Small intestine (tissue), 16 donors: Measurements from ENCODE around the gene MAP4K1. TPM values are rescaled to one million over a fixed set of nuclear protein-coding genes. Genes with fewer than 3 reads are reported as not detected.

Experiments
- DNase-seq, 2 donors: peaks; one replicate each; pipeline versions ENCODE4 v3.0.0 to v3.0.0-alpha.2; 2013
- FAIRE-seq: peaks from 2 replicates; lab custom pipeline; 2012; peaks lifted over from hg19 to GRCh38; lab: Jason Lieb, UNC
- H3K27ac ChIP-seq, 3 donors: one replicate each; pipeline ENCODE4 v1.5.1; 2013; ENCODE audit warnings: low read length in 2 of 3, mild to moderate bottlenecking in 2 of 3, control low read depth in 1 of 3, inconsistent platforms in 1 of 3, low read depth in 1 of 3, moderate library complexity in 1 of 3
- H3K27me3 ChIP-seq, 3 donors: one replicate each; pipeline ENCODE4 v1.6.1; 2013; ENCODE audit warnings: low read length in 3 of 3, inconsistent platforms in 1 of 3; ENCODE audit not compliant: control insufficient read depth in 3 of 3, insufficient read depth in 3 of 3
- H3K36me3 ChIP-seq, 3 donors: one replicate each; pipeline ENCODE4 v1.6.1; 2013; ENCODE audit warnings: low read length in 3 of 3, inconsistent platforms in 1 of 3, low read depth in 1 of 3, mild to moderate bottlenecking in 1 of 3, moderate library complexity in 1 of 3; ENCODE audit not compliant: control insufficient read depth in 3 of 3, insufficient read depth in 2 of 3
- H3K4me1 ChIP-seq, 3 donors: one replicate each; pipeline ENCODE4 v1.6.1; 2013; ENCODE audit warnings: low read length in 2 of 3, inconsistent platforms in 1 of 3, low read depth in 1 of 3, mild to moderate bottlenecking in 1 of 3, moderate library complexity in 1 of 3; ENCODE audit not compliant: control insufficient read depth in 3 of 3, insufficient read depth in 2 of 3
- H3K4me3 ChIP-seq, 3 donors: one replicate each; pipeline ENCODE4 v1.5.1; 2013; ENCODE audit warnings: low read length in 3 of 3, control low read depth in 1 of 3, inconsistent platforms in 1 of 3, low read depth in 1 of 3, mild to moderate bottlenecking in 1 of 3, moderate library complexity in 1 of 3
- H3K9me3 ChIP-seq, 2 donors: one replicate each; pipeline ENCODE4 v1.6.1; 2013; ENCODE audit warnings: low read depth in 1 of 2, low read length in 1 of 2; ENCODE audit not compliant: control insufficient read depth in 2 of 2, insufficient read depth in 1 of 2
- WGBS, 3 donors: extraction: QIAGEN DNeasy Blood & Tissue Kit; methylation state at CpG; one replicate each; pipeline ENCODE4 v1.1.7; 2013; 5-methylcytosine and 5-hydroxymethylcytosine counted together
- long read RNA-seq, 10 donors: transcript quantifications; one replicate each; lab custom pipeline, GENCODE V29; 2026
- polyA plus RNA-seq, 4 donors: library from polyadenylated mRNA; stranded (reverse) in 3 of 4; unstranded in 1 of 4; fragments of 200-250 nt in 3 of 4; fragments of 120-200 nt in 1 of 4; gene quantifications; one replicate each; pipeline versions ENCODE4 v1.2.1 to v1.2.3, GENCODE V29; 2013
- donor health status: healthy with polysubstance abuse.
- donor health status: control.
- donor health status: control.
- donor health status: Bipolar disorder and iron deficiency.
- donor health status: healthy.

MAP4K1 gene
- 10 to 100 TPM in 1 of 4 donors, 1 to 10 TPM in 2, under 1 TPM in 1; 0.45 to 10.8 (median 3.4) TPM for polyA plus RNA-seq
- long read RNA-seq, donor 1, partial matches to known transcripts, result 0 of 2 reads
- long read RNA-seq, donor 1, other reads (novel, unspliced or antisense), result 0 of 2 reads
- long read RNA-seq, donor 2, partial matches to known transcripts, result 133 of 264 reads
- long read RNA-seq, donor 2, other reads (novel, unspliced or antisense), result 131 of 264 reads
- long read RNA-seq, donor 3, result 0 reads
- long read RNA-seq, donor 4, result 0 reads
- long read RNA-seq, donor 5, result 0 reads
- long read RNA-seq, donor 6, result 0 reads
- long read RNA-seq, donor 7, partial matches to known transcripts, result 722 of 1,671 reads
- long read RNA-seq, donor 7, other reads (novel, unspliced or antisense), result 949 of 1,671 reads
- long read RNA-seq, donor 8, result 0 reads
- long read RNA-seq, donor 9, result 0 reads
- long read RNA-seq, donor 10, result 0 reads

DNA sequence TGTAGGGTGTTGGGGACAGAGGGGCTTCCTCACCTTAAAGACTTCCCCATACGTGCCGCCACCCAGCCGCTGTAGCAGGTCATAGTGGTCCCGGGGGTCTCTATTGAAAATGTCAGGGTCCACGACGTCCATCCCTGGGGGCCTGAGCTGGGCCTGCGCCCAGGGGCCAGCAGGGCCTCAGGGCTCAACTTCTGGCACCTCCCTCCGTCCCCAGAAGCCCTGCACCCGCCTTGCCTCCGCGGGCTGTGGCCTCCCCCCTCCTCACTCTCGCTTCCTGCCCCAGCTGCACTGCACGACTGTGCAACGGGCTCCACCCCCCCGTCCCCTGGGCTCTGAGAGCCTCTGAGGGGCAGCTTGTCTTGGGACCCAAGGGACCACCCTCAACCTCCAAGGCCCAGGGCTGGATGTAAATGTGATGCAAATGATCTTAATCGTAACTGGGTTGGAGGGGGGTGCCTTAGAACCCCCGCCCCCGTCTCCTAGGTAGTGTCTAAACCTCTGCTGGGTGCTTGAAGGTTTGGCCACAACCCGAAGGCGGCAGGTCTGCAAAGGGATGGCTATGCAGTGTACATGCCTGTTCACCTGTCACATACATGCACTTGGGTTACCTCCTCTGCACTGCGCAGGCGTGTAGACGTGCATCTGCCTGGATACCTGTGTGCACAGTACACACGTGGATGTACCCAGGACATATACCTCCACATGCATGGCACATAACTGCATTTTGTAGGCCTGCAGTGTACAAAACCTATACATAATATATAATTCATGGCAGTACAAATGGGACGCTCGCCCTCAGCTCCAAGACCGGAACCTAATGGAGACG lies at the start of gene MAP4K1:
Gene MAP4K1, minus strand, starts transcription at position 190 of the 826 bp plus-strand sequence. Its CDS starts 58 bp downstream, at position 132.
- peaks cover 0 to 14% (median 0%) of the 10 kb centered on the region in 3 donors for H3K4me1 ChIP-seq
- FAIRE-seq, result no peak
- no peaks in the 10 kb centered on the region for H3K27me3 ChIP-seq
- peak within 1 kb of the TSS; percentile 37 to 75 (median 65) for H3K27ac ChIP-seq
- H3K9me3 ChIP-seq, result no peaks in the 10 kb centered on the region
- peak within 1 kb of the TSS; percentile 52 to 99 (median 83) for H3K4me3 ChIP-seq
- 30 to 68% (median 49%) methylated on average over 28 of the region's 28 CpGs for WGBS, 3 donors
- peak; percentile 43 to 52 for DNase-seq
- peaks cover 4 to 26% (median 8%) of the 10 kb centered on the region in 3 donors for H3K36me3 ChIP-seq

- no peak for FAIRE-seq
- 27 to 31% (median 28%) methylated on average over 10 of the region's 10 CpGs for WGBS, 3 donors
Observed at GRCh38 chr19:38666663-38667511, 49.1 kb upstream of the MAP4K1 start.

GRCh38 chr19:38665950-38666662 lies 48.4 kb upstream of the MAP4K1 start:
- Histone ChIP-seq H3K4me1 (peaks cover 40 to 92% (median 62%) of the 10 kb centered on the region in 3 donors), H3K9me3 (no peaks in the 10 kb centered on the region), H3K27ac (peak overlapping the region; percentile 72 to 93 (median 88)), H3K36me3 (peaks cover 0 to 83% (median 0%) of the 10 kb centered on the region in 3 donors), H3K4me3 (no peak overlapping the region), H3K27me3 (no peaks in the 10 kb centered on the region)
- peak in 1 of 2 donors; percentile 69 for DNase-seq
- 49 to 59% (median 52%) methylated on average over 19 of the region's 19 CpGs for WGBS, 3 donors
- FAIRE-seq, result no peak

More at GRCh38 chr19:38666663-38667511, 49.1 kb upstream of the MAP4K1 start:
- Histone ChIP-seq H3K4me3 (no peak overlapping the region), H3K27ac (peak overlapping the region; percentile 72 to 93 (median 88)), H3K4me1 (peaks cover 45 to 95% (median 64%) of the 10 kb centered on the region in 3 donors), H3K36me3 (peaks cover 0 to 82% (median 0%) of the 10 kb centered on the region in 3 donors), H3K27me3 (no peaks in the 10 kb centered on the region), H3K9me3 (no peaks in the 10 kb centered on the region)
- DNase-seq, result peak; percentile 58 to 71

DNA sequence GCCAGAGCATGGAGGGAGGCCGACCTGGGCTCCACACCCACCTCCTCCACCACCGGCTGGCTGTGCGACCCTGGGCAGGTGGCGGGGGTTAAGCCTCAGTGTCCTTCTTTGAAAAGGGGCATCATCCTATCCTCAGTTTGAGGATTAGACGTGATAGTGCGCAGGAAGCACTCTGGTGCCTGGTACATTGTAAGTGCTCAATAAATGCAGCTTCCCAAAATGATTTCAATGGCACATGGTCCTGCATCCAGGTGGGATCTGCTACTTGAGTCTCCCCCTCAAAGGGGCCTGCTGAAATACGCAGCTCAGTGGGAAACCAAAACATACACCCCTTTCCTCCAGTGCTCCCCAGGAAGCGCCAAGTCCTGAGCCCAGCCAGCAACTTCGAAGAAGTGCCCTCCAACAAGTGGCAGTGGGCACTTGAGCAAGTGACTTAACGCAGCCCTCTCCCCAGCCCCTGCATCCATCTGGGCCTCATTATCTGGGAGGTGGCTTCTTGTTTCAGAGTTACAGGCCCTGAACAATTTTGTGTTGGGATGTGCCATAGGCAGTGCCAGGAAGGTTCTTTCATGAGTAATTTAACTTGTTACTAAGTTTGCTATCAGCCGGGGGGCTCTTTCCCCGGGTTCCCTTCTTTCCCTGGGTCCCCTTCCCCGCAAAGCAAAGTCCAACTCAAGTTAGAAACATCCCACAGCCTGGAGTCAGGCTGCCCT lies 47.6 kb upstream of the MAP4K1 start:
- WGBS, 3 donors, result 57 to 69% (median 67%) methylated on average over 13 of the region's 13 CpGs

DNA sequence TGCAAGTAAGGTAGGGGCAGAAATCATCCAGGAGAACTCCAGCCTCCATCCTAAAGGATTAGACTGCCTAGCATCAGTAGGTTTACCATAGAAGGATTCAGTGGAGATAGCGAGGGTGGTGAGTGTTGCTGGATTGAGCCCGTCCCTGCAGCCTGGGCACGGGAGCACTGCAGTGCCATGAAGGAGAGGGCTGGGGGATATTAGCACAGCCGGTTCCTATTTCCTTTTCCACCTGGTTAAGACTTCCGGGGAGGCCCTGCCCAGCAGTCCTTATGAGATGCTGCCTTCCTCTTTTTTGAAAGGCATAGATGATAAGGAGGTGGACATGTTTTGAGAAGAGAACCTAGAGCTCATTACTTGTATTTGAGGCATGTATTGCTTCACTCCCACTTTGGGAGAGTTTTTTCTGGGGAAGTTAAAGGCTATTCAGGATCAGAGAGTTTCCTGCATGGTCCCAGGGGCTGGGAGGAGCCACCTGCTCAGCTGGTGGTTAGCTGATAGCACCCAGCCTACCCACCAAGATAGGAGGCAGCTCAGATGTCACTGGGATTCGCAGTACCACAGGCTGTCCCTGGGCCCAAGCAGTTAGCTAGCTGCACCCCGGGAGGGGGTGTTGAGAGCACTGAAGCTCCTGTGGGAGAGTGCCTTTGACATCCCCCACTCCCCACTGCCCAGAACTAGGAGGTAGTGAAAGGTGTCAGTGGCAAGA lies 46.9 kb upstream of the MAP4K1 start:
- no peaks in the 10 kb centered on the region for H3K9me3 ChIP-seq
- H3K4me1 ChIP-seq, result peaks cover 44 to 93% (median 58%) of the 10 kb centered on the region in 3 donors
- no peaks in the 10 kb centered on the region for H3K27me3 ChIP-seq
- FAIRE-seq, result no peak
- H3K36me3 ChIP-seq, result peaks cover 0 to 88% (median 0%) of the 10 kb centered on the region in 3 donors
- 30 to 38% (median 36%) methylated on average over 7 of the region's 7 CpGs for WGBS, 3 donors
- no peak for DNase-seq
- no peak overlapping the region for H3K4me3 ChIP-seq
- H3K27ac ChIP-seq, result peak overlapping the region; percentile 78 to 93 (median 88)

More for the DNA sequence above, 47.6 kb upstream of the MAP4K1 start:
- FAIRE-seq (no peak), DNase-seq (no peak)
- Histone ChIP-seq H3K27me3 (no peaks in the 10 kb centered on the region), H3K4me3 (no peak overlapping the region), H3K9me3 (no peaks in the 10 kb centered on the region), H3K4me1 (peaks cover 46 to 94% (median 64%) of the 10 kb centered on the region in 3 donors), H3K27ac (peak overlapping the region; percentile 78 to 93 (median 88)), H3K36me3 (peaks cover 0 to 89% (median 0%) of the 10 kb centered on the region in 3 donors)

DNA sequence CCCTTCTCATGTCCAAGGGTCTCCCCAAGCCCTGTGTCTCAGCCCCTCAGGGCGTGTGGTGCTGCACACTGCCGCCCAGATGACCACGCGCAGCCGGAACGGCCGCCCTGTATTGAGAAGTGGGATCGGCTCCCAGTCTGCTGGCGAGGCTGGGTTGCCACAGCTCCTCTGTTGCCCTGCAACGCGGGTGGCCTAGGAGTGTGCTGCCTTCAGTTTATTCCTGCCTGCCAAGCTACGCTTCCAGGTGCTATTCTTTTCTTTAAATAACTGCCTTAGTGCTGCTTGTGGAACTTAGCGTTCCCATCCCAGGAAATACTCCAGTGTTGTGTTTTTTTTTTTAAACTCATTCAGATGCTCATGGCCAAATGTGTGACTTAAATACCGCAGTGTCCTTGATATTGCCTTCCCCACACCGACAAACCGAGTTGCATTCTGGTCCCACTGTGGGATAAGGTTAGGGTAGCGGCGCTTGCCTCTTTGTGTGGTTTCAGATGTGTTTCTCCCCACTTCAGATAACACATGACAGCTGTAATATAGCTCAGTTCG lies 46.3 kb upstream of the MAP4K1 start:
- H3K4me1 ChIP-seq, result peaks cover 41 to 93% (median 59%) of the 10 kb centered on the region in 3 donors
- H3K9me3 ChIP-seq, result no peaks in the 10 kb centered on the region
- H3K27ac ChIP-seq, result peak overlapping the region; percentile 78 to 93 (median 88)
- H3K36me3 ChIP-seq, result peaks cover 0 to 87% (median 0%) of the 10 kb centered on the region in 3 donors
- 59 to 74% (median 69%) methylated on average over 18 to 19 of the region's 19 CpGs for WGBS, 3 donors
- no peak overlapping the region for H3K4me3 ChIP-seq
- no peaks in the 10 kb centered on the region for H3K27me3 ChIP-seq
- DNase-seq (no peak), FAIRE-seq (no peak)
